Measurements from ENCODE around the gene C2orf76.

DNA sequence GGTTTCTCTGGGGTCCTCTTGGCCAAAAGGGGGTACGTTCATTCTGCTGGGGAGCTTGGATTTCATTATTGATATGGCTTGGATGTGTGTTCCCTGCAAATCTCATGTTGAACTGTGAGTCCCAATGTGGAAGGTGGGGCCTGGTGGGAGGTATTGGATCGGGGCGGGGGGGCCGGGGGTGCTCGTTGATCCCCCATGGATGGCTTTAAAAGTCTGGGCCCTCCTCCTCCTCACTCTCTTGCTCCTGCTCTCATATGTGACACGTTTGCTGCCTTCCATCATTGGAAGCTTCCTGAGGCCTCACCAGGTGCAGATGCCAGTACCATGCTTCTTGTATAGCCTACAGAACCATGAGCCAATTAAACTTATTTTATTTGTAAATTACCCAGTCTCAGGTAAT is 11.9 kb upstream of the C2orf76 start:
- TF ChIP-seq, protein P1, sequence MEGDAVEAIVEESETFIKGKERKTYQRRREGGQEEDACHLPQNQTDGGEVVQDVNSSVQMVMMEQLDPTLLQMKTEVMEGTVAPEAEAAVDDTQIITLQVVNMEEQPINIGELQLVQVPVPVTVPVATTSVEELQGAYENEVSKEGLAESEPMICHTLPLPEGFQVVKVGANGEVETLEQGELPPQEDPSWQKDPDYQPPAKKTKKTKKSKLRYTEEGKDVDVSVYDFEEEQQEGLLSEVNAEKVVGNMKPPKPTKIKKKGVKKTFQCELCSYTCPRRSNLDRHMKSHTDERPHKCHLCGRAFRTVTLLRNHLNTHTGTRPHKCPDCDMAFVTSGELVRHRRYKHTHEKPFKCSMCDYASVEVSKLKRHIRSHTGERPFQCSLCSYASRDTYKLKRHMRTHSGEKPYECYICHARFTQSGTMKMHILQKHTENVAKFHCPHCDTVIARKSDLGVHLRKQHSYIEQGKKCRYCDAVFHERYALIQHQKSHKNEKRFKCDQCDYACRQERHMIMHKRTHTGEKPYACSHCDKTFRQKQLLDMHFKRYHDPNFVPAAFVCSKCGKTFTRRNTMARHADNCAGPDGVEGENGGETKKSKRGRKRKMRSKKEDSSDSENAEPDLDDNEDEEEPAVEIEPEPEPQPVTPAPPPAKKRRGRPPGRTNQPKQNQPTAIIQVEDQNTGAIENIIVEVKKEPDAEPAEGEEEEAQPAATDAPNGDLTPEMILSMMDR (conservative IDR thresholded peaks at IDR 0.05; ENCODE audit: low read depth, low read length), result no peak
- TF ChIP-seq EZH2 (IDR thresholded peaks at IDR 0.05; ENCODE audit: low read length, unreplicated experiment) (no peak), EZH2phosphoT487 (IDR thresholded peaks at IDR 0.05; ENCODE audit: borderline replicate concordance, low read length) (no peak)

Measured in PC-3 (cell line).